HL-60 (cell line): ENCODE results near the gene ADCY1.

Experiments used
- GABPA ChIP-seq: IDR thresholded peaks from 2 replicates; pipeline ENCODE4 v1.6.1; 2012; ENCODE audit warnings: low read depth
- POLR2AphosphoS5 ChIP-seq: IDR thresholded peaks from 2 replicates; pipeline ENCODE4 v1.6.1; 2012; ENCODE audit warnings: low read depth
- REST ChIP-seq: IDR thresholded peaks from 2 replicates; pipeline ENCODE4 v1.6.1; 2012; ENCODE audit warnings: low read depth; ENCODE audit not compliant: insufficient replicate concordance
- TF ChIP-seq, protein P1 (sequence below): IDR thresholded peaks from one replicate; pipeline ENCODE4 v1.5.1; 2011; ENCODE audit warnings: low read length, control low read depth, inconsistent platforms; ENCODE audit not compliant: insufficient read depth

DNA sequence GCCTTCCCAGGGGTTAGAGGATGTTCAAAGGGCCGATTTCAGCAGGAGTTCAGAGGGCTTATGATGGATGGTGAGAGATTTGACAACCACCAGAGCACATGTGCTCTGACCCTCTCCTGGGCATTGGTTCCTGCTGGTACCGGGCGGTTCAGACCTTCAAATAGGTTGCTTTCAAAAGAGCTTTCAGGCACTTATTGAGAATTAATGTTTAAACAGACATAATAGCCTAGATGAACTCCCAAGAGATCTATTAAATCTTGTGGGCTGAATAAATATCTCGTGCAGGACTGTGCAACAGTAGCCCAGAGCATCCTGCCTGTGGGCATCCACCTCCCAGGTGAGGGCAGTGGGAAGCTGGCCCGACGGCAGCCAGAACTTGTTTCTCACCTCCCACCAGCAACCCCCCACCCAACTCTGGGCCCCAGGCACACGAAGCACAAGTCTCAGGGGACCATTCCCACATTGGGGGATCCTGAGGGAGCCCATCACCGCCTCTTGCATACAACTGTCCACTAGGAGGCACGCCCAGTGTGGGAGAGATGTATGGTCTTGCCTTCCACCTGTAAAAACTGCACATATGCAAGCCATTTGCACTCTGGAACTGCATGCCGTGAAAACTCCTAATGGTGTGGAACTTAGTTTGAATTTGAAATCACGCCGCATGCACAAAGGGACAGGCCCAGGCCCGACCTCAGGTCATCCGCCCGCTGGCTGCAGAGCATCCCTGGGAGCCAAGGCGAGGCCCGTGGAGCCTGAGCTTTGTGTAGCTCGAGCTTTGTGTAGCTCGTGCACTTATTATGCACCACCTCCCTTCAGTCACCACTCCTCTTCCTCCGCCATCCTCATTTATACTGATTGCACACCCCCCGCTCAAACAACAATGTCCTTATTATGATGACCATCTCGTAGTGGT is 147.8 kb downstream of the ADCY1 start:
- TF ChIP-seq, protein P1, sequence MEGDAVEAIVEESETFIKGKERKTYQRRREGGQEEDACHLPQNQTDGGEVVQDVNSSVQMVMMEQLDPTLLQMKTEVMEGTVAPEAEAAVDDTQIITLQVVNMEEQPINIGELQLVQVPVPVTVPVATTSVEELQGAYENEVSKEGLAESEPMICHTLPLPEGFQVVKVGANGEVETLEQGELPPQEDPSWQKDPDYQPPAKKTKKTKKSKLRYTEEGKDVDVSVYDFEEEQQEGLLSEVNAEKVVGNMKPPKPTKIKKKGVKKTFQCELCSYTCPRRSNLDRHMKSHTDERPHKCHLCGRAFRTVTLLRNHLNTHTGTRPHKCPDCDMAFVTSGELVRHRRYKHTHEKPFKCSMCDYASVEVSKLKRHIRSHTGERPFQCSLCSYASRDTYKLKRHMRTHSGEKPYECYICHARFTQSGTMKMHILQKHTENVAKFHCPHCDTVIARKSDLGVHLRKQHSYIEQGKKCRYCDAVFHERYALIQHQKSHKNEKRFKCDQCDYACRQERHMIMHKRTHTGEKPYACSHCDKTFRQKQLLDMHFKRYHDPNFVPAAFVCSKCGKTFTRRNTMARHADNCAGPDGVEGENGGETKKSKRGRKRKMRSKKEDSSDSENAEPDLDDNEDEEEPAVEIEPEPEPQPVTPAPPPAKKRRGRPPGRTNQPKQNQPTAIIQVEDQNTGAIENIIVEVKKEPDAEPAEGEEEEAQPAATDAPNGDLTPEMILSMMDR, result no peak
- TF ChIP-seq REST (no peak), POLR2AphosphoS5 (no peak), GABPA (no peak)
